IMR-90 (cell line): Measurements from ENCODE around the gene PSEN1. TPM values are rescaled to one million over a fixed set of nuclear protein-coding genes. Genes with fewer than 3 reads are reported as not detected.

Experiments
- ATAC-seq: fragments of 200-7000 bp; cut with Tn5 transposase; 2 replicates; pipeline ENCODE4 v1.9.1; 2020; ENCODE audit warnings: low read depth, mild to moderate bottlenecking, moderate library complexity
- BruUV-seq: library from RNA; stranded (reverse); fragments of 400-500 nt; replicated peaks from 2 replicates; lab custom pipeline; 2021; lab: Mats Ljungman, UMichigan
- CTCF ChIA-PET: fragments of 300-600 bp; formaldehyde crosslinking; extraction: SDS; loops from one replicate; lab custom pipeline; 2021; ENCODE audit warnings: antibody characterized with exemption; lab: Yijun Ruan, JAX
- POLR2A ChIA-PET: fragments of 300-600 bp; sonication (Branson Sonifier 250); formaldehyde crosslinking; loops from one replicate; lab custom pipeline; 2022; ENCODE audit warnings: antibody characterized with exemption; ENCODE audit not compliant: unreplicated experiment; lab: Charles Lee
- DNase-seq: peaks from one replicate; pipeline ENCODE4 v3.0.0; 2013
- H2AFZ ChIP-seq: replicated peaks from 2 replicates; pipeline ENCODE3; 2013; ENCODE audit warnings: low read length, mild to moderate bottlenecking; ENCODE audit not compliant: poor library complexity
- H2AK5ac ChIP-seq: 2 replicates; pipeline ENCODE4 v1.6.1; 2013; ENCODE audit warnings: low read depth, low read length, inconsistent platforms
- H2AK9ac ChIP-seq: replicated peaks from 2 replicates; pipeline ENCODE3; 2013; ENCODE audit warnings: mild to moderate bottlenecking, low read depth, low read length, moderate library complexity; ENCODE audit not compliant: poor library complexity
- H2BK120ac ChIP-seq: 2 replicates; pipeline ENCODE4 v1.6.1; 2013; ENCODE audit warnings: low read depth, low read length, inconsistent platforms
- H2BK15ac ChIP-seq: 3 replicates; pipeline ENCODE4 v1.6.1; 2013; ENCODE audit warnings: low read depth, low read length, inconsistent platforms
- H2BK20ac ChIP-seq: 2 replicates; pipeline ENCODE4 v1.6.1; 2013; ENCODE audit warnings: low read depth, mild to moderate bottlenecking, inconsistent platforms, low read length, moderate library complexity
- H2BK5ac ChIP-seq: 2 replicates; pipeline ENCODE4 v1.6.1; 2013; ENCODE audit warnings: mild to moderate bottlenecking, low read depth, low read length, inconsistent platforms; ENCODE audit not compliant: poor library complexity, severe bottlenecking
- H3K14ac ChIP-seq: replicated peaks from 2 replicates; pipeline ENCODE4 v1.6.1; 2013; ENCODE audit warnings: low read depth, low read length, inconsistent platforms
- H3K18ac ChIP-seq: 2 replicates; pipeline ENCODE4 v1.6.1; 2013; ENCODE audit warnings: low read depth, low read length, control low read depth
- H3K23ac ChIP-seq: 2 replicates; pipeline ENCODE4 v1.6.1; 2013; ENCODE audit warnings: low read depth, low read length, inconsistent platforms
- H3K27ac ChIP-seq: 2 replicates; pipeline ENCODE4 v1.5.1; 2013; ENCODE audit warnings: mild to moderate bottlenecking, control low read depth, low read length; ENCODE audit not compliant: insufficient read depth
- H3K27me3 ChIP-seq: 2 replicates; pipeline ENCODE4 v1.6.1; 2013; ENCODE audit warnings: low read length; ENCODE audit not compliant: control insufficient read depth, insufficient read depth
- H3K36me3 ChIP-seq: 2 replicates; pipeline ENCODE4 v1.6.1; 2013; ENCODE audit warnings: low read length, mixed read lengths; ENCODE audit not compliant: control insufficient read depth, insufficient read depth
- H3K4ac ChIP-seq: 2 replicates; pipeline ENCODE4 v1.6.1; 2013; ENCODE audit warnings: low read depth, low read length, inconsistent platforms
- H3K4me1 ChIP-seq: 2 replicates; pipeline ENCODE4 v1.6.1; 2013; ENCODE audit warnings: low read length, mixed read lengths; ENCODE audit not compliant: control insufficient read depth, insufficient read depth
- H3K4me2 ChIP-seq: 2 replicates; pipeline ENCODE4 v1.6.1; 2013; ENCODE audit warnings: low read depth, mild to moderate bottlenecking, control low read depth, low read length, moderate library complexity
- H3K4me3 ChIP-seq: 2 replicates; pipeline ENCODE4 v1.5.1; 2013; ENCODE audit warnings: low read depth, mild to moderate bottlenecking, control low read depth, low read length, moderate library complexity; ENCODE audit not compliant: insufficient read depth
- H3K56ac ChIP-seq: 2 replicates; pipeline ENCODE4 v1.6.1; 2013; ENCODE audit warnings: low read length, inconsistent platforms; ENCODE audit not compliant: insufficient read depth; ENCODE audit errors: extremely low read depth
- H3K79me1 ChIP-seq, 2 experiments: 2 replicates each; pipeline ENCODE4 v1.6.1; 2013; ENCODE audit warnings: low read length in 2 of 2, inconsistent platforms in 1 of 2, low read depth in 1 of 2
- H3K9ac ChIP-seq: 2 replicates; pipeline ENCODE4 v1.6.1; 2013; ENCODE audit warnings: low read depth, low read length, control low read depth
- H3K9me1 ChIP-seq: 2 replicates; pipeline ENCODE4 v1.6.1; 2013; ENCODE audit warnings: low read length, inconsistent platforms; ENCODE audit not compliant: insufficient read depth
- H3K9me3 ChIP-seq: 2 replicates; pipeline ENCODE4 v1.6.1; 2013; ENCODE audit warnings: low read length; ENCODE audit not compliant: control insufficient read depth, insufficient read depth
- H4K20me1 ChIP-seq: 2 replicates; pipeline ENCODE4 v1.6.1; 2013; ENCODE audit warnings: low read length, inconsistent platforms; ENCODE audit not compliant: insufficient read depth
- H4K5ac ChIP-seq: 2 replicates; pipeline ENCODE4 v1.6.1; 2013; ENCODE audit warnings: mild to moderate bottlenecking, low read depth, low read length, control low read depth
- H4K8ac ChIP-seq, 2 experiments: 2 replicates each; pipeline ENCODE4 v1.6.1; 2013; ENCODE audit warnings: low read depth in 2 of 2, low read length in 2 of 2, control low read depth in 1 of 2, inconsistent platforms in 1 of 2
- H4K91ac ChIP-seq: 2 replicates; pipeline ENCODE4 v1.6.1; 2013; ENCODE audit warnings: low read depth, low read length, inconsistent platforms; ENCODE audit not compliant: insufficient read depth
- BHLHE40 ChIP-seq: fragments of 150-350 bp; IDR thresholded peaks from 2 replicates; pipeline ENCODE4 v1.6.1; 2016; ENCODE audit warnings: mild to moderate bottlenecking, low read depth, low read length
- CEBPB ChIP-seq: IDR thresholded peaks from 2 replicates; pipeline ENCODE4 v1.6.1; 2012; ENCODE audit warnings: low read depth, low read length, improper control_type of control experiment
- CHD1 ChIP-seq: IDR thresholded peaks from 2 replicates; pipeline ENCODE4 v1.6.1; 2012; ENCODE audit warnings: low read depth, low read length, improper control_type of control experiment
- FOS ChIP-seq: fragments of 150-350 bp; IDR thresholded peaks from 2 replicates; pipeline ENCODE4 v1.6.1; 2016; ENCODE audit warnings: low read depth, low read length
- MAFK ChIP-seq: IDR thresholded peaks from 2 replicates; pipeline ENCODE4 v1.6.1; 2012; ENCODE audit warnings: low read depth, low read length, improper control_type of control experiment
- MAZ ChIP-seq: IDR thresholded peaks from 2 replicates; pipeline ENCODE4 v1.6.1; 2012; ENCODE audit warnings: low read depth, mild to moderate bottlenecking, low read length, improper control_type of control experiment, moderate library complexity, borderline replicate concordance
- MXI1 ChIP-seq: IDR thresholded peaks from 2 replicates; pipeline ENCODE4 v1.6.1; 2012; ENCODE audit warnings: low read depth, mild to moderate bottlenecking, low read length, moderate library complexity, borderline replicate concordance
- NFE2L2 ChIP-seq: fragments of 150-350 bp; IDR thresholded peaks from 2 replicates; pipeline ENCODE4 v1.6.1; 2016; ENCODE audit warnings: low read depth, mild to moderate bottlenecking, low read length
- POLR2A ChIP-seq: IDR thresholded peaks from 2 replicates; pipeline ENCODE4 v1.6.1; 2012; ENCODE audit warnings: mild to moderate bottlenecking, low read depth, low read length
- RAD21 ChIP-seq: IDR thresholded peaks from 2 replicates; pipeline ENCODE4 v1.6.1; 2012; ENCODE audit warnings: low read length, improper control_type of control experiment
- RCOR1 ChIP-seq: IDR thresholded peaks from 2 replicates; pipeline ENCODE4 v1.6.1; 2012; ENCODE audit warnings: mild to moderate bottlenecking, low read length, improper control_type of control experiment; ENCODE audit not compliant: insufficient replicate concordance
- RFX5 ChIP-seq: IDR thresholded peaks from 2 replicates; pipeline ENCODE4 v1.8.0; 2012; ENCODE audit warnings: low read depth, mild to moderate bottlenecking, low read length, moderate library complexity
- SMC3 ChIP-seq: fragments of 150-350 bp; IDR thresholded peaks from 2 replicates; pipeline ENCODE4 v1.6.1; 2016; ENCODE audit warnings: low read depth, mild to moderate bottlenecking, antibody characterized with exemption, low read length, moderate library complexity
- WGBS, 2 experiments: methylation state at CpG; one replicate each; pipeline versions ENCODE4 v1.1.5 to v1.1.7; 2013; ENCODE audit warnings: missing lambda C conversion rate in 2 of 2; ENCODE audit not compliant: insufficient read length in 1 of 2; ENCODE audit errors: extremely low coverage in 2 of 2; 5-methylcytosine and 5-hydroxymethylcytosine counted together
- dilution Hi-C: fragments of 300-500 bp; cut with HindIII; formaldehyde crosslinking; loops from one replicate; pipeline ENCODE4 v1.14.3; 2018; ENCODE audit warnings: low sequenced_read_pairs; ENCODE audit not compliant: unreplicated experiment
- in situ Hi-C: fragments of 300-500 bp; cut with MboI; formaldehyde crosslinking; loops from 3 replicates; pipeline ENCODE4 v1.14.3; 2019; ENCODE audit warnings: low sequenced_read_pairs, inconsistent platforms, mixed read lengths
- intact Hi-C: fragments of 100-400 bp; cut with micrococcal nuclease; formaldehyde crosslinking; loops from 2 replicates; pipeline ENCODE4 v1.10.0; 2022
- polyA plus RNA-seq, 3 experiments: library from polyadenylated mRNA; depleted of rRNA; stranded (reverse); fragments of >200 nt; gene quantifications; 2 replicates each; pipeline ENCODE4 v1.2.3, GENCODE V29; 2012; ENCODE audit warnings: low replicate concordance in 1 of 3
- total RNA-seq: library from RNA; depleted of rRNA; stranded (reverse); fragments of >200 nt; gene quantifications from 2 replicates; pipeline ENCODE4 v1.2.3, GENCODE V29; 2012
- TF ChIP-seq, protein P1 (sequence below): conservative IDR thresholded peaks from 2 replicates; pipeline ENCODE4 v1.5.1; 2012; ENCODE audit warnings: mild to moderate bottlenecking, low read depth, low read length, improper control_type of control experiment
- TF ChIP-seq, protein P2 (sequence below): fragments of 150-350 bp; IDR thresholded peaks from 2 replicates; pipeline ENCODE4 v1.6.1; 2016; ENCODE audit warnings: low read depth, mild to moderate bottlenecking, low read length, moderate library complexity, borderline replicate concordance
- TF ChIP-seq, protein P3 (sequence below): fragments of 150-350 bp; IDR thresholded peaks from 2 replicates; pipeline ENCODE4 v1.6.1; 2017; ENCODE audit warnings: mild to moderate bottlenecking, antibody characterized with exemption, low read length, low read depth

The PSEN1 gene
- total and polyA plus RNA-seq, 2 of the 4 experiments (the other 2 are of a cell fraction): 14.8 to 62.7 TPM

DNA sequence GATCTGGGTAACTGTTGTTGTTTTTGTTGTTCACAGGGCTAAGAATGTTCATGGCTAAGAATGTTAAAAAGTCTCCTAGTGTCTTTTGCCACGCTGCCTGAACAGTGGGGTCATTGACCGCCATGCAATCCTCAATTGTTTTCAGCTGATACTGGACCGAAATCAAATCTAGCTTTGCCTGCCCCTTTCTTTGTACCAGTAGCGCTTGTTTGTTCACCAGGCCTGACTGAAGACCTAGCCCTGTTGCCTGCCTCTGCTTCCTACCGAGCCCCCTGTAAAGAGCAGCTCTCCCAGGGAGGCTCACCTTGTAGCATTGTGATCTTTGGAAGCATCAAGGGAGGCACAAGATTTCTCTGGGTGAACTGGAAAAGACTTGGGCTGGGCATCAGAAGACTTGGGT, 6.7 kb downstream of the PSEN1 start:
- 96% methylated on average over 4 of the region's 5 CpGs; no CpG with 5 or more reads in 1 of the 2 experiments for WGBS, 2 experiments
- H3K56ac ChIP-seq: no peak overlapping the region
- dilution Hi-C loops (no loop called here), in situ Hi-C loops (no loop called here), intact Hi-C loops (no loop called here)
- H2AK5ac ChIP-seq: no peak overlapping the region
- POLR2A ChIA-PET: no interaction called here
- H3K36me3 ChIP-seq: peaks cover 2% of the 10 kb centered on the region; the same call in 1 of the 2 replicates
- H3K4me2 ChIP-seq: no peak overlapping the region
- DNase-seq: no peak
- no peak overlapping the region for H4K91ac ChIP-seq
- BruUV-seq: no TSS peak
- peaks cover 12% of the 10 kb centered on the region for H3K4me1 ChIP-seq
- peaks cover 18% of the 10 kb centered on the region for H3K9me1 ChIP-seq
- no peak overlapping the region for H2BK5ac ChIP-seq
- H3K79me1 ChIP-seq: peaks cover 14 to 69% of the 10 kb centered on the region in 2 experiments
- no peak for TF ChIP-seq MAZ
- no peak for TF ChIP-seq SMC3
- no peak for TF ChIP-seq MAFK
- TF ChIP-seq, protein P1, sequence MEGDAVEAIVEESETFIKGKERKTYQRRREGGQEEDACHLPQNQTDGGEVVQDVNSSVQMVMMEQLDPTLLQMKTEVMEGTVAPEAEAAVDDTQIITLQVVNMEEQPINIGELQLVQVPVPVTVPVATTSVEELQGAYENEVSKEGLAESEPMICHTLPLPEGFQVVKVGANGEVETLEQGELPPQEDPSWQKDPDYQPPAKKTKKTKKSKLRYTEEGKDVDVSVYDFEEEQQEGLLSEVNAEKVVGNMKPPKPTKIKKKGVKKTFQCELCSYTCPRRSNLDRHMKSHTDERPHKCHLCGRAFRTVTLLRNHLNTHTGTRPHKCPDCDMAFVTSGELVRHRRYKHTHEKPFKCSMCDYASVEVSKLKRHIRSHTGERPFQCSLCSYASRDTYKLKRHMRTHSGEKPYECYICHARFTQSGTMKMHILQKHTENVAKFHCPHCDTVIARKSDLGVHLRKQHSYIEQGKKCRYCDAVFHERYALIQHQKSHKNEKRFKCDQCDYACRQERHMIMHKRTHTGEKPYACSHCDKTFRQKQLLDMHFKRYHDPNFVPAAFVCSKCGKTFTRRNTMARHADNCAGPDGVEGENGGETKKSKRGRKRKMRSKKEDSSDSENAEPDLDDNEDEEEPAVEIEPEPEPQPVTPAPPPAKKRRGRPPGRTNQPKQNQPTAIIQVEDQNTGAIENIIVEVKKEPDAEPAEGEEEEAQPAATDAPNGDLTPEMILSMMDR: no peak
- TF ChIP-seq POLR2A: no peak
- no peak for TF ChIP-seq RFX5
- TF ChIP-seq RCOR1: no peak
- no peak for TF ChIP-seq FOS
- TF ChIP-seq, protein P2, sequence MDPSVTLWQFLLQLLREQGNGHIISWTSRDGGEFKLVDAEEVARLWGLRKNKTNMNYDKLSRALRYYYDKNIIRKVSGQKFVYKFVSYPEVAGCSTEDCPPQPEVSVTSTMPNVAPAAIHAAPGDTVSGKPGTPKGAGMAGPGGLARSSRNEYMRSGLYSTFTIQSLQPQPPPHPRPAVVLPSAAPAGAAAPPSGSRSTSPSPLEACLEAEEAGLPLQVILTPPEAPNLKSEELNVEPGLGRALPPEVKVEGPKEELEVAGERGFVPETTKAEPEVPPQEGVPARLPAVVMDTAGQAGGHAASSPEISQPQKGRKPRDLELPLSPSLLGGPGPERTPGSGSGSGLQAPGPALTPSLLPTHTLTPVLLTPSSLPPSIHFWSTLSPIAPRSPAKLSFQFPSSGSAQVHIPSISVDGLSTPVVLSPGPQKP: no peak
- no peak for TF ChIP-seq RAD21
- no peak for TF ChIP-seq CEBPB
- TF ChIP-seq CHD1: no peak
- no peak for TF ChIP-seq BHLHE40
- TF ChIP-seq, protein P3, sequence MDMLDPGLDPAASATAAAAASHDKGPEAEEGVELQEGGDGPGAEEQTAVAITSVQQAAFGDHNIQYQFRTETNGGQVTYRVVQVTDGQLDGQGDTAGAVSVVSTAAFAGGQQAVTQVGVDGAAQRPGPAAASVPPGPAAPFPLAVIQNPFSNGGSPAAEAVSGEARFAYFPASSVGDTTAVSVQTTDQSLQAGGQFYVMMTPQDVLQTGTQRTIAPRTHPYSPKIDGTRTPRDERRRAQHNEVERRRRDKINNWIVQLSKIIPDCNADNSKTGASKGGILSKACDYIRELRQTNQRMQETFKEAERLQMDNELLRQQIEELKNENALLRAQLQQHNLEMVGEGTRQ: no peak
- no peak for TF ChIP-seq NFE2L2
- TF ChIP-seq MXI1: no peak
- H4K20me1 ChIP-seq: peaks cover 57% of the 10 kb centered on the region
- no peak overlapping the region for H3K9ac ChIP-seq
- CTCF ChIA-PET: no interaction called here
- no peak for ATAC-seq
- no peaks in the 10 kb centered on the region for H3K27me3 ChIP-seq
- H4K5ac ChIP-seq: no peak overlapping the region
- H2BK20ac ChIP-seq: no peak overlapping the region
- no peak overlapping the region for H2BK15ac ChIP-seq
- no peak overlapping the region; the same call in 1 of the 2 replicates for H3K4ac ChIP-seq
- no peaks in the 10 kb centered on the region for H3K9me3 ChIP-seq
- no peak overlapping the region for H2AK9ac ChIP-seq
- 0 out of 2 replicates have a peak overlapping the region, but pooled peaks have one; percentile 6 for H3K14ac ChIP-seq
- no peak overlapping the region for H2AFZ ChIP-seq
- H3K18ac ChIP-seq: no peak overlapping the region
- no peak overlapping the region for H3K4me3 ChIP-seq
- H2BK120ac ChIP-seq: no peak overlapping the region
- no peak overlapping the region for H3K27ac ChIP-seq
- no peak overlapping the region; the same call in 1 of the 2 replicates for H3K23ac ChIP-seq
- no peak overlapping the region for H4K8ac ChIP-seq
